ENCODE data around the gene INPP5J.

Gene INPP5J

GRCh38 chr22:31122532-31123291, at the start of gene INPP5J:
Gene INPP5J, plus strand, starts transcription at chr22:31122966. Its CDS starts 49 bp downstream, at chr22:31123015.
- no peak for TF ChIP-seq GATA3 (IDR thresholded peaks at IDR 0.05; ENCODE audit: low read depth, low read length)
- no peak for TF ChIP-seq GATA2 (IDR thresholded peaks at IDR 0.05; ENCODE audit: low read depth, low read length)

DNA sequence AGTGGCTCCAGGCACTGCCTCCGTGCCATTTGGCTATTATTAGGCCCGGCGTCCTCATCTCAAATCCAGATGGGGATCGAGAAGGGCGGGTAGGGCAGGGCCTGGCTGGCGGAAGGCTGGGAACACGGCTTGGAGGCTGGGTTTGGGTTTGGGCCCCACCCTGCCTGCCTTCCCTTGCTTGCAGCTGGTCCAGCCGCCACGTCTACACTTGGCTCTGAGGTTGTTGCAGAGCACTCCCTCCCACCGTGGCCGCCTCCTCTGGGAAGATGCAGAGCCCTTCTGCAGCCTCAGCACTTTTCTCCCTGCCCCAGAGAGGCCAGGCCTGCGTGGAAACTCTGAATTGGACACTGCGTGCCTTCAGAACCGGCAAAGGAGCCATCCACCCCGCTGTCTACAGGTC, 46.8 kb upstream of the INPP5J start:
- TF ChIP-seq GATA3 (IDR thresholded peaks at IDR 0.05; ENCODE audit: low read depth, low read length) (no peak), GATA2 (IDR thresholded peaks at IDR 0.05; ENCODE audit: low read depth, low read length) (no peak)

GRCh38 chr22:31077681-31078080, 45.1 kb upstream of the INPP5J start:
- no peak for TF ChIP-seq GATA2 (IDR thresholded peaks at IDR 0.05; ENCODE audit: low read depth, low read length)
- no peak for TF ChIP-seq GATA3 (IDR thresholded peaks at IDR 0.05; ENCODE audit: low read depth, low read length)

DNA sequence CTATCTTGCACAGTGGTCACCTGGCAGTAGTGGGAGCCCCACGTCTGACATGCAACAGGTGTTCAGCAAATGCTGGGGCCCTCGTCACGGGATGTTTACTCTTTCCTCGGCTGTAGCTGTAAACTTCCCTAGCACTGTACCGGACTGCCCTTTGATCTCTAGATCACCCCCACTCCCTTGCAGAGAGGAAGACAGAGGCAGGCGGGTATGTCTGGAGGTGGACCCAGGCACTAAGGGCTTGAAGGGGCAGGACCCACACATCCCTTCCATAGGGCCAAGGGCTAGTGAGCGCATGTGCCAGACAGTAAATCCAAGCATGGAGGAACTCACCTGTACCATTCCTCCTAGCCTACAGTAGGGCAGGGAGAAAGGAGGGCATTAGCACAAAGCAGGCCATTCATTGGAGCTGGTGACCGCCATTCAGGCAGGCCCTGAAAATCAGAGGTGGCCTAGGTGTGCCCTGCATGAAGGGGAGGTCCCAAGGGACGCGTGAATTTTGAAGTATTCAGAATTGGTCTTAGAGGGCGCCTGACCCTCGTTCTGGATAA, 43.6 kb upstream of the INPP5J start:
- TF ChIP-seq GATA3 (IDR thresholded peaks at IDR 0.05; ENCODE audit: low read depth, low read length): no peak
- TF ChIP-seq GATA2 (IDR thresholded peaks at IDR 0.05; ENCODE audit: low read depth, low read length): no peak

DNA sequence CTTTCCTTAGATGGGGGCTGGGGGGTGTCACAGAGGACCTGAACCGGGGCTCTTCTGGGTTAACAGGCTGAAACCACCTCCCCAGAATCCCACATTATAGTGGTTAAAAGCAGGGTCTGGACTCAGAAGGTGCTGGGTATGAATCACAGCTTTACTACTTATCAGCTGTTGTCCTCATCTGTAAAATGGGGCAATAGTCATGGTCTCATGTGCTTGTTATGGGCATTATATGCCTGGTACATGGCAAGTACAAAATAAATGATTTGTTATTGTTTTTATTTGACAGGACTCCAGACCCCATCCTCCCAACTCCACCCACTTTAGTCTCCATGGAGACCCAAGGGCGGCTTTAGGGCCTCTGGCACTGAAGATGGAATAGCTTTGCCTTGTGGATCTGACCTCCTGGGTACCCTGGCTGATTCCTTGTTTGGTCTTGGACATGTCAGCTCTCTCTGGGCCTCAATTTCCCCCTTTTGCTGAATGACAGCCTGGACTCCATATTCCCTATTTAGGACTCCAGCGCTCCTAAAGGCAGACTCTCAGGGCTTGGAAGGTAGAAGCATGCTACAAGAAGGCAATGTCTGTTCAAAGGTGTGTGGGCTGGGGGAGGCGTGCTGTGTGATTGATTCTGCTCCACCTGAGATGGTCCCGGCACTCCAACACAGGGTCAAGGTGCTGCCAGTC, 42.5 kb upstream of the INPP5J start:
- TF ChIP-seq GATA2 (IDR thresholded peaks at IDR 0.05; ENCODE audit: low read depth, low read length) (no peak), GATA3 (IDR thresholded peaks at IDR 0.05; ENCODE audit: low read depth, low read length) (no peak)

DNA sequence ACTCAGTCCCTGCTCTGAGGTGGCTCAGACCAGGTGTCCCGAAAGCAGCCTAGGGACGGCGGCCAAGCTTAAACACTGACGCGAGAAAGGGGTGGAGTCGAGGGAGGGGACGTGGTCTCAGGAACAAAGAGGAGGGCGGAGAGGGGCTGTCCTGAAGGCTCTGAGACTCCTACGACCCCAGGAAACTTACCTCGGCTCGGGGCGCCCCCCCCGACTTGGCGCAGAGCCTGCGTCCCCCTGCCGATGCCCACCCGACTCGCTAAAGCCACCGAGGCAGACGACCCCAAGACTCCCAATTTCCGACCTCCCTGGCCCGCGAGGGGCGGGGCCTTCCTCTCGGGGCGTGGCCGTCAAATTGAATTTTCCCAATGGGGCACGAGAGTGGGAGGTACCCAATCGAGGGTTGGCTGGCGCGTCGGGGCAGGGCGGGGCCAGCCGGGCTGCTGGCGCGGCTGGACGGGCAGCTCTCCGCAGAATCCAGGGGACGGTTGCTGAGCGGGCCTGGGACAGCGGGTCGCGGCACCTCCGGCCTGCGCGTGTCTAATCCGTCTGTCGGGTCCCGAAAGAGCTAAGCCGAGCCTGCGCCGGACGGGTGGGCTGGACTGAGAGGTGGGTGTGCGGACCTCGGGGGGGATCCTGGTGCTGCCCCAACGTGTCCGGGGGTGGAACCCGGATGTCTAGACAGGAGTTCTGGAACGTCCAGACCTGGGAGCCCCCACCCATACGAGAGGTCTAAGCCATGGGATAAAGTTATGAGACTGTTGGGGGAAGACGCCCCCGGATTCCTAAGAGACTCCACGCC, 41.7 kb upstream of the INPP5J start, which contains the start of gene SMTN:
Gene SMTN (plus strand): TSS at position 471 of the 802 bp plus-strand sequence. CDS start 1,941 bp downstream, outside the sequence.
- TF ChIP-seq GATA3 (IDR thresholded peaks at IDR 0.05; ENCODE audit: low read depth, low read length) (no peak), GATA2 (IDR thresholded peaks at IDR 0.05; ENCODE audit: low read depth, low read length) (no peak)

- TF ChIP-seq GATA3 (IDR thresholded peaks at IDR 0.05; ENCODE audit: low read depth, low read length): no peak
- no peak for TF ChIP-seq GATA2 (IDR thresholded peaks at IDR 0.05; ENCODE audit: low read depth, low read length)
Observed at GRCh38 chr22:31081963-31082605, 40.7 kb upstream of the INPP5J start.

- TF ChIP-seq GATA3 (IDR thresholded peaks at IDR 0.05; ENCODE audit: low read depth, low read length) (no peak), GATA2 (IDR thresholded peaks at IDR 0.05; ENCODE audit: low read depth, low read length) (no peak)
Observed at GRCh38 chr22:31082606-31083376, 40.0 kb upstream of the INPP5J start.

DNA sequence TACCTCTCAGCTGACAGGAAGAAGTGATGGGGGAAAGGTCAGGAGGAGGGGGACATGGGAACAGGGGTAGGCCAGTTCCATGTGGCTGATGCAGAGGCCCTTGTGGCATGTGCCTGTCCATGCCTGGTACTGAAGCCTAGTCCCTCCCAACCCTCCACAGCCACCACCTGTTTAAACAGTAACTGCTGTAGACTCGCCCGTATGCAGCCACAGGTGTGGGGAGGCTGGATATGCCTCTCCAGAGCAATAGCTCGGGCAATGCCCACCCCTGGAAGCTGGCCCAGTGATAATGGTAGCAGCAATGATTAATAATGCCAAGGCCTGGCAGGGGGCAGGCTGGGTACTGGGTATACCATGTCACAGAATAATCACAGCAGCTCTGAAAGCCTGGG, 39.4 kb upstream of the INPP5J start:
- TF ChIP-seq GATA2 (IDR thresholded peaks at IDR 0.05; ENCODE audit: low read depth, low read length) (no peak), GATA3 (IDR thresholded peaks at IDR 0.05; ENCODE audit: low read depth, low read length) (no peak)

DNA sequence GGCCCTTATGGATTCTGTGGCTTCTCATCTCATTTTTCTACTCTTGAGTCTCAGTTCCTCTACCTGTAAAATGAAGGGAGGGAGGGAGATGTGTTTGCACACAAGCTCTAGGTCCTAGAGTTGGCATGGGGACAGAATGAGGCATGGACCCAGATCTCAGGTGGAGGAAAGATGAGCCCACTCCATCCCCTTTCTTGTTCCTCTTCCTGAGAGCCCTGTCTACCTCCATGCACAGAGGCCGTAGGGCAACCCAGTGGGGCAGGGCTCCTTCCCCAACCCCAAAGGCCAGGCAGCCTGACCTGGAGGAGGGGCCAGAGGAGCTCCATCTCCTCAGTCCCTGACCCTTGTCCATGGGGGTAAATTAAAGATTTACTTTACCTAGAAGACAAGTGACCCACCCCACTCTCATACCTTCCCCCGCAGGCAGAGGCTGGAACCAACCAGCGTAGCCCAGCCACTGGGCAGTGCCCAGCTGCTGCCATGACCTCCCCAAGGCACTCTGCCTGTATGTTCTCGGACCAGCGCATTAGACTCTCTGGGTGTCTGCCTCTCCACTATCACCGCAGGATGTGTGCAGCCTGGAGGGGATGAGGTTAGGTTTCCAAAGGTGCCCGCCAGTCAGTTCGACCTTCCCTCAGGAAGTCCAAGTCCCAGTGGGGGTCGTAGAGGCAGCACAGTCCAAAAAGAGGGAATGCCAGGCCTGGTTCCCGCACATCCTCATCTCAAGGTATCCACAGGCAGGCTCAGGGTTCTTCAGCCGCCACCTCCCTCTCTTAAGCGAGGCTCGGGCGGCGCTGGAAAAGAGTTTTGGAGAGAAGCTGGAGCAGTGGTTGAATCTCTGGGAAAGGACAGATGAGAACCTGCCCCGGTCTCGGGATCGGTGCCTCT, 38.6 kb upstream of the INPP5J start:
- TF ChIP-seq GATA2 (IDR thresholded peaks at IDR 0.05; ENCODE audit: low read depth, low read length) (no peak), GATA3 (IDR thresholded peaks at IDR 0.05; ENCODE audit: low read depth, low read length) (no peak)

GRCh38 chr22:31084811-31085492, 37.8 kb upstream of the INPP5J start:
- TF ChIP-seq GATA3 (IDR thresholded peaks at IDR 0.05; ENCODE audit: low read depth, low read length) (no peak), GATA2 (IDR thresholded peaks at IDR 0.05; ENCODE audit: low read depth, low read length) (no peak)

DNA sequence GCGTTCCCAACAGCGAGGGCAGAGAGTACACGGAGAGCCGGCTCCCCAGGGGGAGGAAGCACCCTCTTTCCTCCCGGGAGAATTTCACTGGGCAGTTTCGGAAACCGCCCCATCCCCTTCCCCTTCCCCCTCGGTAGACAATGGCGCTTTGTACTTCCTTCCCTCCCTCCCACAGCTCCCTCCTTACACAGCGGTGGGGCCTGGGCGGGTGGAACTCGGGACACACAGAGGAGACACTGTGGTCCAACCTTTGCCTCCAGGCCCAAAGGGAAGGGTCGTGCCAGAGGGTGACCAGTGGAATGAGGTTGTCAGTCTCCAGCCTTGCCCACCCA, 37.3 kb upstream of the INPP5J start:
- TF ChIP-seq GATA2 (IDR thresholded peaks at IDR 0.05; ENCODE audit: low read depth, low read length) (no peak), GATA3 (IDR thresholded peaks at IDR 0.05; ENCODE audit: low read depth, low read length) (no peak)

Data from SH-SY5Y (cell line).